Measurements from ENCODE around the gene NAMPT. TPM values are rescaled to one million over a fixed set of nuclear protein-coding genes. Genes with fewer than 3 reads are reported as not detected.

NAMPT gene
- total and polyA plus RNA-seq, 8 donors, result 32.6 to 425 (median 41.0) TPM

GRCh38 chr7:106281585-106282318 is 3.0 kb downstream of the NAMPT start:
- Histone ChIP-seq H3K4me1 (peaks cover 17 to 61% of the 10 kb centered on the region in 2 donors), H3K27me3 (no peaks in the 10 kb centered on the region), H3K36me3 (peaks cover 0 to 25% of the 10 kb centered on the region in 2 donors), H3K27ac (peak overlapping the region in 1 of 2 donors; percentile 98), H3K4me3 (peak overlapping the region in 1 of 2 donors; percentile 77), H3K9me3 (no peaks in the 10 kb centered on the region)
- TF ChIP-seq CTCF (IDR thresholded peaks at IDR 0.05), result no peak
- intact Hi-C loops (cut with DNase I), result no loop called here
- no peak for DNase-seq
- no peak for ATAC-seq

DNA sequence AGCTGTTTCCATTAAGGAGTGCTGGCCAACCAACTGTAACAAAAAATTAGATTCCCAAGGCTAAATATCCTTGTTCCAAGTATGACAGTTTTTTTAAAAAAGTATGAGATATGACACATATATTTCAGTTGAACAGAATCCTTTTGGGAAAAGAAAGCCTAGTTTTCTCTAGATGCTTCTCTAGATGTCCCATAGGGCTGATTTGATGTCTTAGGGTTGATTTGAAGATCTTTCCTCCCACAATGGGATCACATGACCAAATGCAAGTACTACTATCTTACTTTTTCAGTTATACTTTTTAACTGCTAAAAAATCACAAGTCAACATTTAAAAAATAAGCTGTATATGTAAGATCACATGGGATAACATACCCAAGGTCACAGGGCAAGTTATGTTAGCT is 3.7 kb downstream of the NAMPT start:
- intact Hi-C loops (cut with DNase I), result no loop called here
- Histone ChIP-seq H3K36me3 (peaks cover 0 to 31% of the 10 kb centered on the region in 2 donors), H3K4me3 (peak overlapping the region in 1 of 2 donors; percentile 77), H3K9me3 (no peaks in the 10 kb centered on the region), H3K27ac (peak overlapping the region in 1 of 2 donors; percentile 98), H3K4me1 (peaks cover 17 to 66% of the 10 kb centered on the region in 2 donors), H3K27me3 (no peaks in the 10 kb centered on the region)
- no peak for TF ChIP-seq CTCF (IDR thresholded peaks at IDR 0.05)
- ATAC-seq (no peak), DNase-seq (no peak)

GRCh38 chr7:106279425-106280197 is 5.2 kb downstream of the NAMPT start:
- peaks cover 17 to 76% of the 10 kb centered on the region in 2 donors for H3K4me1 ChIP-seq

GRCh38 chr7:106278695-106279094 is 6.1 kb downstream of the NAMPT start:
- intact Hi-C loops (cut with DNase I), result no loop called here
- Histone ChIP-seq H3K27me3 (no peaks in the 10 kb centered on the region), H3K4me1 (peaks cover 16 to 85% of the 10 kb centered on the region in 2 donors), H3K4me3 (peak overlapping the region in 1 of 2 donors; percentile 77), H3K27ac (peak overlapping the region in 1 of 2 donors; percentile 98), H3K36me3 (peaks cover 0 to 55% of the 10 kb centered on the region in 2 donors), H3K9me3 (no peaks in the 10 kb centered on the region)
- no peak for DNase-seq
- TF ChIP-seq CTCF (IDR thresholded peaks at IDR 0.05), result no peak
- ATAC-seq, result no peak

More at GRCh38 chr7:106279425-106280197, 5.2 kb downstream of the NAMPT start:
- ATAC-seq, result no peak
- Histone ChIP-seq H3K9me3 (no peaks in the 10 kb centered on the region), H3K4me3 (peak overlapping the region in 1 of 2 donors; percentile 77), H3K36me3 (peaks cover 0 to 46% of the 10 kb centered on the region in 2 donors), H3K27ac (peak overlapping the region in 1 of 2 donors; percentile 98), H3K27me3 (no peaks in the 10 kb centered on the region)
- TF ChIP-seq CTCF (IDR thresholded peaks at IDR 0.05), result no peak
- intact Hi-C loops (cut with DNase I), result no loop called here
- no peak for DNase-seq

- Histone ChIP-seq H3K9me3 (no peaks in the 10 kb centered on the region), H3K4me1 (peaks cover 9 to 93% of the 10 kb centered on the region in 2 donors), H3K27me3 (no peaks in the 10 kb centered on the region), H3K4me3 (peak overlapping the region in 1 of 2 donors; percentile 77), H3K27ac (peak overlapping the region in 1 of 2 donors; percentile 98), H3K36me3 (peaks cover 0 to 62% of the 10 kb centered on the region in 2 donors)
- intact Hi-C loops (cut with DNase I), result no loop called here
- ATAC-seq (no peak), DNase-seq (no peak)
- no peak for TF ChIP-seq CTCF (IDR thresholded peaks at IDR 0.05)
Measured at GRCh38 chr7:106277976-106278375, 6.8 kb downstream of the NAMPT start.

Data from left lung (tissue), 10 donors.